Activated CD4-positive, CD25-positive, alpha-beta regulatory T cell treated with anti-CD3 and anti-CD28 coated beads, Interleukin-2, amount 50 U/mL, for 16 hours (primary cell): ENCODE data around the gene CTAGE6.
"Not testable (repeated sequence)": the region's sequence is repeated elsewhere in the genome, so short reads cannot be mapped to it uniquely, and the experiment has no call there.

ENCODE experiments used
- DNase-seq: peaks from one replicate; pipeline ENCODE4 v3.0.0-alpha.2; 2020; ENCODE audit warnings: low read depth, low spot score

CTAGE6 gene

GRCh38 chr7:143715543-143716193, 41.8 kb downstream of the CTAGE6 start:
- not testable (repeated sequence) for DNase-seq

DNA sequence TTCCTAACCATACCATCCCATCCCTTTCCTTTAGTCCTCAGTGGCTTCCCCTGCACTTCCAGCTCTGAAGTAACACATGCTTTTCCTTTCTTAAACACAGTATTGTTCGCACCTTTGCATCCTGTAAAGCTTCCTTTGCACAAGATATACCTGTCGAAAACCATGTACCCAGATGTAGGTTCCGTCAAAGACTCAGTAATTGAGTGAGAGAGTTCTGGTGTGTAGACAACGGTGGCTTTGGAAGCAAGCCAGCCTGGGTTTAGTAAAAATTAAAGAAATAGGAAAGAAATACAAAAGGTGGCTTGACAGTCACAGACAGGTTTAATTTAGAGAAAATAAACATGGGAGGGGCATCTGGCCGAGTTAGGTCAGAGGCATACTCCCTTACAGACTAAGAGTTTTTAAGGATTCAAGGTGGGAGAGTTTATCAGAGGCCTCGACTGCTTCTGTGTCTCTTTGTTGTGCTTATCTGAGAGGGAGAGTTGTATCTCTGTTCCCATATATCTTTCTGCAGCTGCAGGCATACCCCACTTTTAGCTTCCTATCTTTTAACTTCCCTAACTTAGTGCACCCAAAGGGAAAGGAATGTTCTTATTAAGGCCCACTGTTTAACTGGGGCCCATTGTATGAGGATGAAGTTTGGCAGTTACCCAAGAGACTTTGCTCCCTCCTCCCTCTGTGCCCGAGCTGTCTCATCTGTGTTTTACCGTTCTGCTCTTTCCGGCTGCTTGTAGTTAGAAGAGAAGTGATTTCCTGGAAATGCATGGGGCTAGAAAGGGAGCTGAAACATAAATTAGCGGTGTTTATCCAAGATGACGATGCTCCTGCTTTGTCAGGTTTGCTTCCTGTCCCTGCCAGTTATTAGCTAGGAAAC, 42.7 kb downstream of the CTAGE6 start:
- DNase-seq, result not testable (repeated sequence)

GRCh38 chr7:143712381-143712780, 45.1 kb downstream of the CTAGE6 start:
- not testable (repeated sequence) for DNase-seq

GRCh38 chr7:143711727-143712324, 45.7 kb downstream of the CTAGE6 start:
- DNase-seq, result not testable (repeated sequence)

DNA sequence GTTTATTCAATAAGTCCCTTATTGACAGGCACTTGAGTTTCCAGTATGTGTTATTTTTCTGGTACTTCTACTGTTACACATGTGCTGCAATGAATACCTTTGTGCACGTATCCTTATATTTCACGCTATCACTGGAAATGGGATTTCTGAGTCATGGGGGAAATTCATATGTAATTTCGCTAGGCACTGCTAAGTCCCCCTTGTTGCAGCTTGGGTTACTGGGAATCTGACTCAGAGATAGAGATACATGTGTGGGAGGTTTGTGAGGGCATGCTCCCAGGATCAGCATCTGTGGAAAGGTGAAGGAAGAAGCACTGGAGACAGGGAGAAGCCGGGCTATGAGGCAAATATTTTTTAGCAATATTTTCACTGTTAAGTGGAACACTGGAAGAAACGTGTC, 47.6 kb downstream of the CTAGE6 start:
- not testable (repeated sequence) for DNase-seq
